AML-193 (cell line): ENCODE data around the gene PRICKLE3.

Experiments
- DNase-seq, 2 experiments: peaks; one replicate each; lab custom pipeline; 2025; lab: John Stamatoyannopoulos, UW

The PRICKLE3 gene

GRCh38 chrX:49206543-49206942 is 20.4 kb upstream of the PRICKLE3 start:
- DNase-seq: no peak

- no peak for DNase-seq
Observed at GRCh38 chrX:49205443-49205842, 19.3 kb upstream of the PRICKLE3 start.

- DNase-seq: no peak
Observed at GRCh38 chrX:49204709-49205108, 18.5 kb upstream of the PRICKLE3 start.

GRCh38 chrX:49204017-49204416 is 17.8 kb upstream of the PRICKLE3 start:
- no peak for DNase-seq

- DNase-seq: no peak
Observed at GRCh38 chrX:49203536-49203935, 17.4 kb upstream of the PRICKLE3 start.

- DNase-seq: no peak
Observed at GRCh38 chrX:49202022-49202421, 15.8 kb upstream of the PRICKLE3 start.

- peak; percentile 64 to 71 for DNase-seq
Observed at GRCh38 chrX:49199906-49200771, 14.0 kb upstream of the PRICKLE3 start, which contains the start of gene SYP. Gene SYP (minus strand): TSS chrX:49200193. CDS start chrX:49200186, 7 bp downstream.

- no peak for DNase-seq
Observed at GRCh38 chrX:49199315-49199595, 13.1 kb upstream of the PRICKLE3 start.

GRCh38 chrX:49198540-49199314 is 12.6 kb upstream of the PRICKLE3 start:
- DNase-seq: no peak

- no peak for DNase-seq
Observed at GRCh38 chrX:49197543-49198087, 11.4 kb upstream of the PRICKLE3 start.

GRCh38 chrX:49193542-49193964 is 7.4 kb upstream of the PRICKLE3 start:
- no peak for DNase-seq

- DNase-seq: peak in 1 of 2 experiments; percentile 9
Observed at GRCh38 chrX:49192722-49193328, 6.7 kb upstream of the PRICKLE3 start.

GRCh38 chrX:49191574-49192011 is 5.4 kb upstream of the PRICKLE3 start:
- no peak for DNase-seq

- peak; percentile 93 to 100 for DNase-seq
Observed at GRCh38 chrX:49190821-49191573, 4.8 kb upstream of the PRICKLE3 start.

GRCh38 chrX:49189606-49190005 is 3.4 kb upstream of the PRICKLE3 start:
- DNase-seq: no peak

GRCh38 chrX:49188468-49189076 is 2.4 kb upstream of the PRICKLE3 start:
- DNase-seq: no peak

GRCh38 chrX:49187526-49187925 is 1.4 kb upstream of the PRICKLE3 start:
- DNase-seq: no peak

GRCh38 chrX:49187028-49187394 is 838 bp upstream of the PRICKLE3 start:
- no peak for DNase-seq

GRCh38 chrX:49184294-49185281 is 1.6 kb downstream of the PRICKLE3 start:
- no peak for DNase-seq

- DNase-seq: no peak
Observed at GRCh38 chrX:49183701-49184281, 2.4 kb downstream of the PRICKLE3 start.
